Pancreas (tissue), 10 donors: ENCODE measurements around the gene GNAT3. TPM values are rescaled to one million over a fixed set of nuclear protein-coding genes. Genes with fewer than 3 reads are reported as not detected.

Experiments used
- ATAC-seq, 4 donors: fragments of 200-7000 bp; cut with Tn5 transposase; one replicate each; pipeline versions ENCODE4 v1.8.0 to v1.9.1; 2020; ENCODE audit warnings: mild to moderate bottlenecking in 4 of 4, moderate library complexity in 4 of 4
- DNase-seq, 6 donors: peaks; one replicate each; pipeline ENCODE4 v3.0.0-alpha.2; 2020
- FAIRE-seq: peaks from 2 replicates; lab custom pipeline; 2012; peaks lifted over from hg19 to GRCh38; lab: Jason Lieb, UNC
- H3K27ac ChIP-seq, 4 donors: fragments of 200-600 bp; sonication (generic); 1 replicate in 3 of 4; 2 replicates in 1 of 4; pipeline versions ENCODE4 v1.5.0 to v1.8.0; 2020
- H3K27me3 ChIP-seq, 4 donors: fragments of 200-600 bp; one replicate each; pipeline ENCODE4 v1.8.0; 2021
- H3K36me3 ChIP-seq, 3 donors: fragments of 200-600 bp; sonication (generic) in 1 of 3; one replicate each; pipeline versions ENCODE4 v1.5.0 to v1.8.0; 2020 to 2021
- H3K4me1 ChIP-seq, 3 donors: fragments of 200-600 bp; one replicate each; pipeline ENCODE4 v1.8.0; 2021
- H3K4me3 ChIP-seq, 4 donors: fragments of 200-600 bp; sonication (generic) in 2 of 4; one replicate each; pipeline versions ENCODE4 v1.5.0 to v1.8.0; 2020 to 2021
- H3K9me3 ChIP-seq, 4 donors: fragments of 200-600 bp; one replicate each; pipeline ENCODE4 v1.8.0; 2021
- WGBS, 2 donors: extraction: QIAGEN DNeasy Blood & Tissue Kit; methylation state at CpG; one replicate each; pipeline ENCODE4 v1.1.7; 2013; 5-methylcytosine and 5-hydroxymethylcytosine counted together
- intact Hi-C, 3 donors: fragments of 100-400 bp; cut with DNase I; formaldehyde crosslinking; loops; one replicate each; pipeline versions ENCODE4 v1.11.1 to v1.14.2; 2022
- polyA plus RNA-seq, 2 donors: library from polyadenylated mRNA; stranded (reverse); fragments of 200-250 nt; gene quantifications; one replicate each; pipeline ENCODE4 v1.2.3, GENCODE V29; 2013
- total RNA-seq, 6 donors: library from RNA; stranded (reverse); fragmentation: NEBNext Ultra II Directional in 4 of 6; extraction: Animal tissue kit (Norgen Biotek cat#: 25700) in 4 of 6; gene quantifications; one replicate each; pipeline versions ENCODE4 v1.2.1 to v1.2.4, GENCODE V29; 2021 to 2023
- TF ChIP-seq, protein P1 (sequence below), 4 donors: fragments of 200-600 bp; sonication (generic) in 3 of 4; IDR thresholded peaks; one replicate each; pipeline versions ENCODE4 v1.5.0 to v1.8.0; 2021; ENCODE audit warnings: antibody characterized with exemption in 4 of 4
- donor health status: healthy with polysubstance abuse.
- donor health status: DM: no; HTN: no; CAD: no; lungs with moderate emphysema.
- donor health status: DM: no; HTN: no; CAD: no.
- donor health status: control.
- donor health status: control.
- donor health status: Bipolar disorder and iron deficiency.
- donor health status: DM: yes; HTN: yes; CAD: no.
- donor health status: DM: no; HTN: no; CAD: no.
- donor health status: DM: no; HTN: no; CAD: no.
- donor health status: DM: yes; HTN: yes; CAD: no.

Gene GNAT3
- total and polyA plus RNA-seq, 8 donors: 1.2 TPM; not detected in 7

DNA sequence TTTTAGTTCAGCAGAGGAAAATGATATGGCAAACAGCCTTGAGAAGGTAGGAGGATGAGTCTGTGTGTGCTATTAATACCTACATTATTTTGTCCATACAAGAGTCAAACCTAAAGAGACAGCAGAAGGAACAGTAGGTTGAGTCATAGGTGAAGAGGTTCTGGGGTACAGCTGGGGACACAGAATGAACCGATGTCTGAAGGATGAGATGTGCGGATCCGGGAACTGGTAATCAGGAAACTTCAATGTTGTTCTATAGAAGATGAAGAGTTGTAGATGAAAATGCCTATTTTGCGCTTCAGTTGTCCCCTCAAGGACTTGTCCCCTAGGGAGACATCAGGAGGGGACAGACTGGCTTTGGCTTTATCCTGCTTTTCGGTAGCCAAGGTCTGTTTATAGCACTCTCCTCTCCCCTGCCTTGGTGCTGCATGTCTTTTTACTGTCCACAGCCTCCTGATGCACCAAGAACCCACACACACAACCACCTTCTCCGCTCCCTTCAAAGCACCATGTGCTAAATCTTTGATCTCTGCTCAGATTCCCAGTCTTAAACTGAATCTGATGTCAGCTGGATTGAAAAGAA, 94.6 kb downstream of the GNAT3 start:
- H3K36me3 ChIP-seq: no peaks in the 10 kb centered on the region
- no peak overlapping the region for H3K4me3 ChIP-seq
- no peak overlapping the region for H3K27ac ChIP-seq
- no peaks in the 10 kb centered on the region for H3K27me3 ChIP-seq
- DNase-seq: no peak
- WGBS, 2 donors: 78 to 93% methylated on average over 6 of the region's 6 CpGs
- no peaks in the 10 kb centered on the region for H3K4me1 ChIP-seq
- intact Hi-C loops: no loop called here
- no peak for ATAC-seq
- FAIRE-seq: no peak
- no peaks in the 10 kb centered on the region for H3K9me3 ChIP-seq
- TF ChIP-seq, protein P1, sequence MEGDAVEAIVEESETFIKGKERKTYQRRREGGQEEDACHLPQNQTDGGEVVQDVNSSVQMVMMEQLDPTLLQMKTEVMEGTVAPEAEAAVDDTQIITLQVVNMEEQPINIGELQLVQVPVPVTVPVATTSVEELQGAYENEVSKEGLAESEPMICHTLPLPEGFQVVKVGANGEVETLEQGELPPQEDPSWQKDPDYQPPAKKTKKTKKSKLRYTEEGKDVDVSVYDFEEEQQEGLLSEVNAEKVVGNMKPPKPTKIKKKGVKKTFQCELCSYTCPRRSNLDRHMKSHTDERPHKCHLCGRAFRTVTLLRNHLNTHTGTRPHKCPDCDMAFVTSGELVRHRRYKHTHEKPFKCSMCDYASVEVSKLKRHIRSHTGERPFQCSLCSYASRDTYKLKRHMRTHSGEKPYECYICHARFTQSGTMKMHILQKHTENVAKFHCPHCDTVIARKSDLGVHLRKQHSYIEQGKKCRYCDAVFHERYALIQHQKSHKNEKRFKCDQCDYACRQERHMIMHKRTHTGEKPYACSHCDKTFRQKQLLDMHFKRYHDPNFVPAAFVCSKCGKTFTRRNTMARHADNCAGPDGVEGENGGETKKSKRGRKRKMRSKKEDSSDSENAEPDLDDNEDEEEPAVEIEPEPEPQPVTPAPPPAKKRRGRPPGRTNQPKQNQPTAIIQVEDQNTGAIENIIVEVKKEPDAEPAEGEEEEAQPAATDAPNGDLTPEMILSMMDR (IDR thresholded peaks at IDR 0.05): no peak

GRCh38 chr7:80415522-80415921, 96.3 kb downstream of the GNAT3 start:
- ATAC-seq (no peak), DNase-seq (no peak), FAIRE-seq (no peak)
- intact Hi-C loops: no loop called here
- H3K9me3 ChIP-seq: no peaks in the 10 kb centered on the region
- H3K27me3 ChIP-seq: no peaks in the 10 kb centered on the region
- TF ChIP-seq, protein P1 (IDR thresholded peaks at IDR 0.05): no peak
- no peak overlapping the region for H3K27ac ChIP-seq
- no peaks in the 10 kb centered on the region for H3K36me3 ChIP-seq
- WGBS, 2 donors: 66 to 74% methylated on average over 1 of the region's 1 CpG
- no peak overlapping the region for H3K4me3 ChIP-seq
- no peaks in the 10 kb centered on the region for H3K4me1 ChIP-seq

DNA sequence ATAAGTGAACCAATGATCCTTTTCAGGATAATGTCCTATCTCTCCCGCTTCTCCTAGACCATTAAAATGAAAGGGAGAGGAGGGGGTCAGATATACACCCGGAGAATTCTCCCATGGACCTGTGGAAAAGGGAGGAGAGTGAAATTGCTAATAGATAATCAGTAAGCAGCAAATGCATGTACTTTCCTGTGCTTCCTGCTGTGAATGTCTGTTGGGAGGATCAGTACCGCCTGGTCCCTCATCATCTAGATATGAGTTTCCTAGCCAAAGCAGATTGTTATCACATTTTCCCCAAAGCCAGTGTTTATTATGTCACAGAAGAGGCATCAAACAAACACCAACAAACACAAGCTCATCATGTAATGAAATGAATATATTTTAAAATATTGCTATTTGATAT, 96.8 kb downstream of the GNAT3 start:
- 89 to 94% methylated on average over 3 of the region's 3 CpGs for WGBS, 2 donors
- H3K27ac ChIP-seq: no peak overlapping the region
- ATAC-seq (no peak), DNase-seq (no peak), FAIRE-seq (no peak)
- H3K4me1 ChIP-seq: no peaks in the 10 kb centered on the region
- no peak overlapping the region for H3K4me3 ChIP-seq
- H3K9me3 ChIP-seq: no peaks in the 10 kb centered on the region
- H3K27me3 ChIP-seq: no peaks in the 10 kb centered on the region
- H3K36me3 ChIP-seq: no peaks in the 10 kb centered on the region
- intact Hi-C loops: no loop called here
- TF ChIP-seq, protein P1 (IDR thresholded peaks at IDR 0.05): no peak

- Histone ChIP-seq H3K4me3 (no peak overlapping the region), H3K36me3 (no peaks in the 10 kb centered on the region), H3K27me3 (no peaks in the 10 kb centered on the region), H3K4me1 (no peaks in the 10 kb centered on the region), H3K9me3 (no peaks in the 10 kb centered on the region), H3K27ac (no peak overlapping the region)
- FAIRE-seq: no peak
- intact Hi-C loops: no loop called here
- TF ChIP-seq, protein P1 (IDR thresholded peaks at IDR 0.05): no peak
- WGBS, 2 donors: 73 to 76% methylated on average over 2 of the region's 2 CpGs
- DNase-seq: no peak
- no peak for ATAC-seq
Observed at GRCh38 chr7:80414331-80414730, 97.5 kb downstream of the GNAT3 start.

DNA sequence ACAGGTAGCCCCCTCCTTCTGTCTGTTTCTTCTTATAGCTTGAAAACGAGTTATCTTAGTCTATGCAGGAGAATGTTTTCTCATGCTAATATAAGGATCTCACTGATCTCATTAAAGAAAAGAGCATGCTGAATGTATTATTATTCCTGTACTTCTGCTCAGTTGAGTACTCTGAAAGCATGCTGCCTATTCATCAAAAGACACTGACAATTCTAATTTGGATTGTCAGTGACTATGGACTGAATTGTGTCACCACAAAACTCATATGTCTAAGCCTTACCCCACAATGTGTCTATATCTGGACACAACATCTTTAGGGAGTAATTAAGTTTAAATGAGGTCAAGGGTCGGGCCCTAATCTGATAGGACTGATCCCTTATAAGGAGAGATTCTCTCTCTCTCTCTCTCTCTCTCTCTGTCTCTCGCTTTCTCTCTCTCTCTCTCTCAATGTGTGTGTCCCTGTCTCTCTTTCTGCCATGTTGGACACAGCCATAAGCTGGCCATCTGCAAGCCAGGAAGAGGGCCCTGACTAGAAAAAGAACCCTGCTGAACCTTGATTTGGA, 98.4 kb downstream of the GNAT3 start:
- Histone ChIP-seq H3K4me3 (no peak overlapping the region), H3K36me3 (no peaks in the 10 kb centered on the region), H3K9me3 (no peaks in the 10 kb centered on the region), H3K27ac (no peak overlapping the region), H3K27me3 (no peaks in the 10 kb centered on the region), H3K4me1 (no peaks in the 10 kb centered on the region)
- DNase-seq (no peak), FAIRE-seq (no peak), ATAC-seq (no peak)
- 57 to 59% methylated on average over 3 of the region's 3 CpGs for WGBS, 2 donors
- intact Hi-C loops: no loop called here
- TF ChIP-seq, protein P1 (IDR thresholded peaks at IDR 0.05): no peak
